ENCODE data around the gene ARRDC5. TPM values are rescaled to one million over a fixed set of nuclear protein-coding genes. Genes with fewer than 3 reads are reported as not detected.
A peak's percentile ranks its signal among the peaks of the same experiment; 100 is the strongest.

The ARRDC5 gene
- total and polyA plus RNA-seq, 2 of the 13 experiments (the other 11 are each of a cell fraction or from before 2014, with no cell fraction given), result not detected

GRCh38 chr19:4909156-4909896 is 6.6 kb upstream of the ARRDC5 start, which contains the start of gene UHRF1:
Gene UHRF1 (plus strand): TSS chr19:4909501. CDS start chr19:4910886, 1,385 bp downstream.
- H3K4me1 ChIP-seq (ENCODE audit: insufficient read depth, low read length), result peaks cover 78% of the 10 kb centered on the region
- TF ChIP-seq ZNF800 (CRISPR knock-in tag; IDR thresholded peaks at IDR 0.05) (0 out of 2 replicates have a peak, but pooled peaks have one; percentile 2), NFE2L1 (CRISPR knock-in tag; IDR thresholded peaks at IDR 0.05; ENCODE audit: borderline replicate concordance) (no peak), ZFX (CRISPR knock-in tag; IDR thresholded peaks at IDR 0.05; ENCODE audit: low read depth) (0 out of 2 replicates have a peak, but pooled peaks have one; percentile 46), ATF7-NPFF (CRISPR knock-in tag; IDR thresholded peaks at IDR 0.05; ENCODE audit: low read depth) (peak; percentile 87), GTF2F1 (IDR thresholded peaks at IDR 0.05; ENCODE audit: low read length) (no peak), ZFY (CRISPR knock-in tag; IDR thresholded peaks at IDR 0.05) (peak; percentile 67), GFI1 (CRISPR knock-in tag; IDR thresholded peaks at IDR 0.05; ENCODE audit: borderline replicate concordance) (peak; percentile 87), ZNF362 (CRISPR knock-in tag; IDR thresholded peaks at IDR 0.05; ENCODE audit: borderline replicate concordance) (no peak), KDM3A (CRISPR knock-in tag; IDR thresholded peaks at IDR 0.05; ENCODE audit: low read depth) (peak; percentile 23; the same call in 1 of the 2 replicates), ARID4A (CRISPR knock-in tag; IDR thresholded peaks at IDR 0.05; ENCODE audit: borderline replicate concordance) (peak; percentile 67; the same call in 1 of the 2 replicates), ZBED4 (CRISPR knock-in tag; IDR thresholded peaks at IDR 0.05; ENCODE audit: borderline replicate concordance) (0 out of 2 replicates have a peak, but pooled peaks have one; percentile 5)

More at GRCh38 chr19:4909156-4909896, 6.6 kb upstream of the ARRDC5 start, which contains the start of gene UHRF1:
- FAIRE-seq (no peak), DNase-seq (ENCODE audit: low spot score) (peak; percentile 58), ATAC-seq (peak; percentile 51)
- CTCF ChIA-PET (ENCODE audit: low intra/inter-chr PET ratio, low total read pairs), result no interaction called here
- intact Hi-C loops (cut with micrococcal nuclease; ENCODE audit: unreplicated experiment) (no loop called here), in situ Hi-C loops (cut with HindIII; ENCODE audit: extremely low pct_ligation_motif_present, low pct_unique_long_range_greater_than_20kb) (no loop called here)
- peak within 1 kb of the TSS; percentile 88 for H3K27ac ChIP-seq (ENCODE audit: extremely low read length, insufficient read depth, low read length)
- peaks cover 40% of the 10 kb centered on the region for H3K79me2 ChIP-seq (ENCODE audit: insufficient read depth, low read length)
- POLR2A ChIA-PET, result no interaction called here
- WGBS (ENCODE audit: low lambda C conversion rate), result 0% methylated on average over 5 of the region's 89 CpGs
- H3K4me2 ChIP-seq (ENCODE audit: low read depth, low read length), result peak within 1 kb of the TSS; percentile 85
- H3K9me3 ChIP-seq (ENCODE audit: low read length), result no peaks in the 10 kb centered on the region
- H3K4me3 ChIP-seq (replicated peaks in 1 of 3; ENCODE audit: insufficient read depth in 1 of 3, low read depth in 2 of 3, low read length in 3 of 3), result peak within 1 kb of the TSS; percentile 70 to 79 (median 79)
- BruUV-seq (replicated peaks), result no TSS peak
- peak within 1 kb of the TSS; percentile 68 for H3K9ac ChIP-seq (ENCODE audit: insufficient read depth, low read depth, low read length)
- 0 out of 2 replicates have a peak, but pooled peaks cover 2% of the 10 kb centered on the region for H4K20me1 ChIP-seq (ENCODE audit: insufficient read depth, low read length)
- H3K36me3 ChIP-seq (replicated peaks in 1 of 2; ENCODE audit: control insufficient read depth in 1 of 2, insufficient read depth in 2 of 2, low read length in 2 of 2), result peaks cover 0 to 16% of the 10 kb centered on the region in 2 experiments; a peak in 3 of 5 replicates
- H2AFZ ChIP-seq (ENCODE audit: low read length), result no peak within 1 kb of the TSS
- H3K27me3 ChIP-seq (ENCODE audit: control insufficient read depth in 1 of 2, insufficient read depth in 2 of 2, low read length in 2 of 2), result no peaks in the 10 kb centered on the region
